Caco-2 (cell line): ENCODE results near the gene CDYL2. TPM values are rescaled to one million over a fixed set of nuclear protein-coding genes. Genes with fewer than 3 reads are reported as not detected.

Source experiments
- BruUV-seq: library from RNA; stranded (reverse); fragments of 400-500 nt; replicated peaks from 2 replicates; lab custom pipeline; 2021; lab: Mats Ljungman, UMichigan
- CTCF ChIA-PET: fragments of 300-600 bp; sonication (Branson Sonifier 250); formaldehyde crosslinking; loops from one replicate; lab custom pipeline; 2022; ENCODE audit warnings: antibody characterized with exemption; lab: Charles Lee
- POLR2A ChIA-PET: fragments of 300-600 bp; sonication (Branson Sonifier 250); formaldehyde crosslinking; loops from one replicate; lab custom pipeline; 2022; ENCODE audit warnings: antibody characterized with exemption; lab: Charles Lee
- DNase-seq, 2 experiments: peaks; one replicate each; pipeline versions ENCODE4 v3.0.0 to v3.0.0-alpha.2; 2020 to 2022
- H3K27me3 ChIP-seq: replicated peaks from 2 replicates; pipeline ENCODE4 v1.6.0; 2011; ENCODE audit warnings: low read length; ENCODE audit not compliant: control insufficient read depth, insufficient read depth
- H3K36me3 ChIP-seq: 2 replicates; pipeline ENCODE4 v1.5.1; 2011; ENCODE audit warnings: low read length; ENCODE audit not compliant: control insufficient read depth, insufficient read depth
- H3K4me1 ChIP-seq: fragments of 250-450 bp; sonication (Bioruptor Pico); 2 replicates; pipeline ENCODE4 v1.5.1; 2020; ENCODE audit warnings: mild to moderate bottlenecking
- H3K4me3 ChIP-seq: 2 replicates; pipeline ENCODE4 v1.5.1; 2011; ENCODE audit warnings: low read depth, mild to moderate bottlenecking, control low read depth, low read length
- H3K9me3 ChIP-seq: fragments of 250-450 bp; sonication (Bioruptor Pico); 2 replicates; pipeline ENCODE4 v1.5.1; 2020; ENCODE audit warnings: mild to moderate bottlenecking, moderate library complexity
- H3K27ac Mint-ChIP-seq: one replicate; pipeline ENCODE4 v1.8.0; 2022; ENCODE audit warnings: mixed read lengths; ENCODE audit not compliant: unreplicated experiment
- H3K27me3 Mint-ChIP-seq: one replicate; pipeline ENCODE4 v1.8.0; 2022; ENCODE audit warnings: mixed read lengths; ENCODE audit not compliant: insufficient read depth, unreplicated experiment
- H3K36me3 Mint-ChIP-seq: one replicate; pipeline ENCODE4 v1.8.0; 2022; ENCODE audit warnings: mild to moderate bottlenecking, mixed read lengths; ENCODE audit not compliant: insufficient read depth, unreplicated experiment
- H3K4me1 Mint-ChIP-seq: one replicate; pipeline ENCODE4 v1.8.0; 2022; ENCODE audit warnings: low read depth, mixed read lengths; ENCODE audit not compliant: unreplicated experiment
- H3K4me3 Mint-ChIP-seq: one replicate; pipeline ENCODE4 v1.8.0; 2022; ENCODE audit warnings: mild to moderate bottlenecking, moderate library complexity, mixed read lengths; ENCODE audit not compliant: unreplicated experiment
- H3K9me3 Mint-ChIP-seq: one replicate; pipeline ENCODE4 v1.8.0; 2022; ENCODE audit warnings: mixed read lengths; ENCODE audit not compliant: unreplicated experiment
- intact Hi-C: fragments of 100-400 bp; cut with micrococcal nuclease; formaldehyde crosslinking; loops from one replicate; pipeline ENCODE4 v1.10.0; 2022; ENCODE audit not compliant: unreplicated experiment
- total RNA-seq: library from RNA; stranded (reverse); gene quantifications from 2 replicates; pipeline ENCODE4 v1.2.3, GENCODE V29; 2022
- TF ChIP-seq, protein P1 (sequence below), 2 experiments: fragments of 200-600 bp in 1 of 2; IDR thresholded peaks; 1 replicate in 1 of 2; 2 replicates in 1 of 2; pipeline versions ENCODE4 v1.5.1 to v1.8.0; 2011 to 2022; ENCODE audit warnings: antibody characterized with exemption in 1 of 2, control low read depth in 1 of 2, inconsistent platforms in 1 of 2, low read depth in 1 of 2, low read length in 1 of 2, mild to moderate bottlenecking in 1 of 2, moderate library complexity in 1 of 2; ENCODE audit not compliant: insufficient read depth in 1 of 2, severe bottlenecking in 1 of 2, unreplicated experiment in 1 of 2

CDYL2 gene
- total RNA-seq, 1 experiment from 2014 or later: 1.8 TPM

DNA sequence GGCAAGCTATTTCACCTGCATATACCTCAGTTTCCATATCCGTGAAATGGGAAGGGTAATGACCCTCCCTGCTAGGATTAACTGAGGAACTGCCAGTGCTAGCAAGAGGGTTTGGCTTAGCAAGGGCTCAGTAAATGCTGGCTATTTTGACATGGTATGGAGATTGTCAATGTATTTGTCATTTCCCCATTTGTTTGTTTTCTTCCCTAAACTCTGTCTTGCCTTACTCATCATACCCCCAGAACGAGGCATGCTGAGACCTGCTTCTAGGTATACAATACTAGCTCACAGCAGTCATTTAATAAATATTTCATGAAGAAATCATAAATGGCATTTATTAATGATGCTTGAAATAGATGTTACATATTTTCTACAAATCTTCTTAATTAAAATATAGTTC is 139.6 kb downstream of the CDYL2 start:
- DNase-seq: no peak
- H3K4me3 ChIP-seq: no peak overlapping the region
- Mint-ChIP-seq H3K27ac (no peak overlapping the region), H3K4me1 (no peaks in the 10 kb centered on the region), H3K27me3 (peaks cover 14% of the 10 kb centered on the region), H3K9me3 (peaks cover 12% of the 10 kb centered on the region), H3K4me3 (no peak overlapping the region), H3K36me3 (no peaks in the 10 kb centered on the region)
- no TSS peak for BruUV-seq
- POLR2A ChIA-PET: no interaction called here
- H3K9me3 ChIP-seq: peaks cover 8% of the 10 kb centered on the region
- CTCF ChIA-PET: no interaction called here
- peaks cover 3% of the 10 kb centered on the region for H3K27me3 ChIP-seq
- intact Hi-C loops: no loop called here
- H3K4me1 ChIP-seq: no peaks in the 10 kb centered on the region
- no peaks in the 10 kb centered on the region for H3K36me3 ChIP-seq
- TF ChIP-seq, protein P1, sequence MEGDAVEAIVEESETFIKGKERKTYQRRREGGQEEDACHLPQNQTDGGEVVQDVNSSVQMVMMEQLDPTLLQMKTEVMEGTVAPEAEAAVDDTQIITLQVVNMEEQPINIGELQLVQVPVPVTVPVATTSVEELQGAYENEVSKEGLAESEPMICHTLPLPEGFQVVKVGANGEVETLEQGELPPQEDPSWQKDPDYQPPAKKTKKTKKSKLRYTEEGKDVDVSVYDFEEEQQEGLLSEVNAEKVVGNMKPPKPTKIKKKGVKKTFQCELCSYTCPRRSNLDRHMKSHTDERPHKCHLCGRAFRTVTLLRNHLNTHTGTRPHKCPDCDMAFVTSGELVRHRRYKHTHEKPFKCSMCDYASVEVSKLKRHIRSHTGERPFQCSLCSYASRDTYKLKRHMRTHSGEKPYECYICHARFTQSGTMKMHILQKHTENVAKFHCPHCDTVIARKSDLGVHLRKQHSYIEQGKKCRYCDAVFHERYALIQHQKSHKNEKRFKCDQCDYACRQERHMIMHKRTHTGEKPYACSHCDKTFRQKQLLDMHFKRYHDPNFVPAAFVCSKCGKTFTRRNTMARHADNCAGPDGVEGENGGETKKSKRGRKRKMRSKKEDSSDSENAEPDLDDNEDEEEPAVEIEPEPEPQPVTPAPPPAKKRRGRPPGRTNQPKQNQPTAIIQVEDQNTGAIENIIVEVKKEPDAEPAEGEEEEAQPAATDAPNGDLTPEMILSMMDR (IDR thresholded peaks at IDR 0.05; ENCODE audit: insufficient read depth in 1 of 2, low read depth in 1 of 2, low read length in 1 of 2, severe bottlenecking in 1 of 2, unreplicated experiment in 1 of 2): no peak

DNA sequence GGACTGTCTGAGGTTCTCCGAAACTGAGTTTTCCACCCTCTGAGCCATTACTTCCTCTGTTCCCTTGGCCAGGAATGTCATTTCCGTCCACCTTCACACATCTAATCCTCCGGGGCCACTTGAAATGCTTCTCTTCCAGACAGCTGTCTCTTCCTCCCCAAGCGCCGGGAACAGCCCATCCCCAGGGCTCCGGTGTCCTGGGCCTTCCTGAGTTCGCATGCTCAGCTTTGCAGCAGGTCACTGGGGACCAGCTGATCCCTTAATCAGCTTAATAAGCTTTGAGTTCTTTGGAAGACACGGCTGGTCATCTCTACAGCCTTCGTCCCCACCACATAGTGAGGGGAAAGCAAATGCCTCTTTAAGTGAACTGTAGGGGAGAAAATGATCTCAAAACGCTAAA is 140.2 kb downstream of the CDYL2 start:
- ChIA-PET CTCF (no interaction called here), POLR2A (no interaction called here)
- DNase-seq: no peak
- Histone ChIP-seq H3K4me3 (no peak overlapping the region), H3K4me1 (no peaks in the 10 kb centered on the region), H3K27me3 (peaks cover 3% of the 10 kb centered on the region), H3K36me3 (no peaks in the 10 kb centered on the region), H3K9me3 (peaks cover 9% of the 10 kb centered on the region)
- H3K4me1 Mint-ChIP-seq: no peaks in the 10 kb centered on the region
- BruUV-seq: no TSS peak
- H3K4me3 Mint-ChIP-seq: no peak overlapping the region
- TF ChIP-seq, protein P1 (IDR thresholded peaks at IDR 0.05; ENCODE audit: insufficient read depth in 1 of 2, low read depth in 1 of 2, low read length in 1 of 2, severe bottlenecking in 1 of 2, unreplicated experiment in 1 of 2): no peak
- H3K9me3 Mint-ChIP-seq: peaks cover 16% of the 10 kb centered on the region
- intact Hi-C loops: no loop called here
- H3K27me3 Mint-ChIP-seq: peaks cover 12% of the 10 kb centered on the region
- H3K36me3 Mint-ChIP-seq: no peaks in the 10 kb centered on the region
- no peak overlapping the region for H3K27ac Mint-ChIP-seq

DNA sequence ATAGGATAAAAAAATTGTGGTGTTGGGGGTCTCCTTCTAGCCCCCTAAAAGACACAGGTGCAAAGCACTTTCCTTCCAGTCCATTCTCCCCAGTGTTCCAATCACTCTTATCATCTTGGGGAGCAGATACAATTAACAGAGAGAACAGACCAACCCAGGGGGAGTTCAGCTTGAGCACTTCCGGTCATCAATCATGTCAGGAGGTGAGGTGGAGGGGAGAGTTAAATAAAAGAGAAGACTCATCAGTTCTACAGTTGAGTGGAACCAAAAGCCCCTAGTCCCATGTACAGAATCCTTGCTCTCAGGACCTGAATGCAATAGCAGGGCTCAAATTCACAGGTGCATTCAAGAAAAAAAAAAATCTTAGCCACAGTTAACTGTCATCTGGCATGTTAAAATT is 141.3 kb downstream of the CDYL2 start:
- peaks cover 9% of the 10 kb centered on the region for H3K9me3 ChIP-seq
- H3K36me3 ChIP-seq: no peaks in the 10 kb centered on the region
- no peaks in the 10 kb centered on the region for H3K4me1 ChIP-seq
- TF ChIP-seq, protein P1 (IDR thresholded peaks at IDR 0.05; ENCODE audit: insufficient read depth in 1 of 2, low read depth in 1 of 2, low read length in 1 of 2, severe bottlenecking in 1 of 2, unreplicated experiment in 1 of 2): no peak
- no TSS peak for BruUV-seq
- ChIA-PET CTCF (no interaction called here), POLR2A (no interaction called here)
- H3K4me3 ChIP-seq: no peak overlapping the region
- no peaks in the 10 kb centered on the region for H3K4me1 Mint-ChIP-seq
- intact Hi-C loops: no loop called here
- no peak overlapping the region for H3K4me3 Mint-ChIP-seq
- peaks cover 8% of the 10 kb centered on the region for H3K27me3 Mint-ChIP-seq
- DNase-seq: no peak
- peaks cover 3% of the 10 kb centered on the region for H3K27me3 ChIP-seq
- no peaks in the 10 kb centered on the region for H3K36me3 Mint-ChIP-seq
- no peak overlapping the region for H3K27ac Mint-ChIP-seq
- peaks cover 28% of the 10 kb centered on the region for H3K9me3 Mint-ChIP-seq
